B cell (primary cell): ENCODE results near the gene ACSL1. TPM values are rescaled to one million over a fixed set of nuclear protein-coding genes. Genes with fewer than 3 reads are reported as not detected.

Experiments used
- ATAC-seq: fragments of 200-7000 bp; cut with Tn5 transposase; one replicate; pipeline ENCODE4 v1.10.0; 2021; ENCODE audit warnings: low read depth, mild to moderate bottlenecking, moderate number of reproducible peaks, moderate library complexity
- CTCF ChIA-PET: fragments of 350-600 bp; sonication (Branson Sonifier 250); formaldehyde crosslinking; loops from one replicate; lab custom pipeline; 2021; ENCODE audit warnings: antibody characterized with exemption, inconsistent platforms; lab: Charles Lee
- POLR2A ChIA-PET: fragments of 350-600 bp; sonication (Branson Sonifier 250); formaldehyde crosslinking; loops from one replicate; lab custom pipeline; 2021; ENCODE audit warnings: antibody characterized with exemption; lab: Charles Lee
- DNase-seq: peaks from one replicate; pipeline ENCODE4 v3.0.0; 2013
- H2AFZ ChIP-seq: 2 replicates; pipeline ENCODE4 v1.6.1; 2012; ENCODE audit warnings: mild to moderate bottlenecking, low read depth, low read length; ENCODE audit not compliant: insufficient read depth, poor library complexity, severe bottlenecking
- H3K27ac ChIP-seq, 2 donors: 1 replicate in 1 of 2; 2 replicates in 1 of 2; pipeline ENCODE4 v1.5.1; 2012 to 2013; ENCODE audit warnings: low read length in 2 of 2, mild to moderate bottlenecking in 2 of 2, moderate library complexity in 1 of 2
- H3K27me3 ChIP-seq, 4 experiments: fragments of 200-600 bp in 1 of 4; sonication (generic) in 1 of 4; replicated peaks in 1 of 4; 1 replicate in 2 of 4; 2 replicates in 2 of 4; pipeline versions ENCODE4 v1.6.1 to v1.7.0; 2013 to 2016; ENCODE audit warnings: low read length in 3 of 4, mild to moderate bottlenecking in 2 of 4, mixed read lengths in 1 of 4, moderate library complexity in 1 of 4; ENCODE audit not compliant: insufficient read depth in 4 of 4, control insufficient read depth in 3 of 4; ENCODE audit errors: control extremely low read depth in 1 of 4
- H3K36me3 ChIP-seq, 2 experiments: replicated peaks in 1 of 2; 1 replicate in 1 of 2; 2 replicates in 1 of 2; pipeline versions ENCODE4 v1.6.1 to v1.7.1; 2013; ENCODE audit warnings: low read length in 1 of 2; ENCODE audit not compliant: insufficient read depth in 2 of 2, control insufficient read depth in 1 of 2; ENCODE audit errors: control extremely low read depth in 1 of 2, extremely low read depth in 1 of 2
- H3K4me1 ChIP-seq, 2 donors: fragments of 200-600 bp in 1 of 2; sonication (generic) in 1 of 2; 1 replicate in 1 of 2; 2 replicates in 1 of 2; pipeline versions ENCODE4 v1.5.1 to v1.6.1; 2013 to 2017; ENCODE audit warnings: low read length in 2 of 2; ENCODE audit not compliant: control insufficient read depth in 2 of 2, insufficient read depth in 2 of 2
- H3K4me2 ChIP-seq: replicated peaks from 2 replicates; pipeline ENCODE3; 2012; ENCODE audit warnings: mild to moderate bottlenecking, low read depth, low read length; ENCODE audit not compliant: poor library complexity, severe bottlenecking
- H3K4me3 ChIP-seq, 5 experiments: fragments of 200-600 bp in 1 of 5; sonication (generic) in 1 of 5; 1 replicate in 3 of 5; 2 replicates in 2 of 5; pipeline versions ENCODE4 v1.5.1 to v1.7.0; 2011 to 2016; ENCODE audit warnings: low read length in 4 of 5, mild to moderate bottlenecking in 4 of 5, low read depth in 2 of 5, control low read depth in 1 of 5, moderate library complexity in 1 of 5; ENCODE audit not compliant: insufficient read depth in 1 of 5; ENCODE audit errors: control extremely low read depth in 1 of 5, extremely low read depth in 1 of 5
- H3K79me2 ChIP-seq: fragments of 200-600 bp; sonication (generic); one replicate; pipeline ENCODE4 v1.6.0; 2016; ENCODE audit warnings: low read length; ENCODE audit not compliant: control insufficient read depth, insufficient read depth
- H3K9ac ChIP-seq: fragments of 200-600 bp; sonication (generic); 2 replicates; pipeline ENCODE4 v1.6.1; 2017; ENCODE audit warnings: mild to moderate bottlenecking, low read length, moderate library complexity
- H3K9me3 ChIP-seq, 3 donors: one replicate each; pipeline versions ENCODE4 v1.6.1 to v1.7.1; 2013; ENCODE audit warnings: low read length in 2 of 3; ENCODE audit not compliant: control insufficient read depth in 2 of 3, insufficient read depth in 1 of 3; ENCODE audit errors: control extremely low read depth in 1 of 3
- H4K20me1 ChIP-seq: 2 replicates; pipeline ENCODE4 v1.6.0; 2012; ENCODE audit warnings: mild to moderate bottlenecking, low read length; ENCODE audit not compliant: insufficient read depth, control insufficient read depth, poor library complexity, severe bottlenecking
- H3K27ac Mint-ChIP-seq: one replicate; pipeline ENCODE4 v1.8.0; 2021; ENCODE audit warnings: mixed read lengths
- H3K27me3 Mint-ChIP-seq: one replicate; pipeline ENCODE4 v1.8.0; 2021; ENCODE audit warnings: mixed read lengths
- H3K4me1 Mint-ChIP-seq: one replicate; pipeline ENCODE4 v1.8.0; 2021; ENCODE audit warnings: mixed read lengths
- H3K4me3 Mint-ChIP-seq: one replicate; pipeline ENCODE4 v1.8.0; 2021; ENCODE audit warnings: mixed read lengths
- H3K9me3 Mint-ChIP-seq: one replicate; pipeline ENCODE4 v1.8.0; 2022; ENCODE audit warnings: mixed read lengths; ENCODE audit not compliant: insufficient read depth
- CTCF ChIP-seq: fragments of 200-600 bp; IDR thresholded peaks from one replicate; pipeline ENCODE4 v1.8.0; 2022; ENCODE audit warnings: antibody characterized with exemption, mild to moderate bottlenecking
- EZH2 ChIP-seq: IDR thresholded peaks from 2 replicates; pipeline ENCODE4 v1.6.1; 2012; ENCODE audit warnings: borderline replicate concordance, low read depth, mild to moderate bottlenecking, moderate library complexity, low read length; ENCODE audit not compliant: insufficient read depth, poor library complexity, severe bottlenecking
- WGBS: methylation state at CpG from one replicate; pipeline ENCODE4 v1.1.5; 2013; ENCODE audit warnings: missing lambda C conversion rate; ENCODE audit not compliant: insufficient coverage; 5-methylcytosine and 5-hydroxymethylcytosine counted together
- intact Hi-C: fragments of 100-400 bp; cut with micrococcal nuclease; formaldehyde crosslinking; loops from one replicate; pipeline ENCODE4 v1.10.0; 2022
- polyA plus RNA-seq: library from polyadenylated mRNA; depleted of rRNA; stranded (reverse); fragments of >200 nt; gene quantifications from 2 replicates; pipeline ENCODE4 v1.2.3, GENCODE V29; 2012
- total RNA-seq, 2 donors: library from RNA; stranded (reverse); fragments of 120-200 nt in 1 of 2; gene quantifications; 1 replicate in 1 of 2; 2 replicates in 1 of 2; pipeline versions ENCODE4 v1.2.3 to v1.2.4, GENCODE V29; 2013 to 2022

The ACSL1 gene
- total and polyA plus RNA-seq, 2 donors (not counting 1 experiment from before 2014, with no cell fraction given) = 6.6 to 31.8 TPM

GRCh38 chr4:184792334-184792733 is 33.4 kb downstream of the ACSL1 start:
- Histone ChIP-seq H3K27ac (no peak overlapping the region), H3K79me2 (peaks cover 6% of the 10 kb centered on the region), H3K36me3 (peaks cover under 1 to 19% of the 10 kb centered on the region in 2 experiments), H3K9me3 (no peaks in the 10 kb centered on the region), H3K4me2 (no peak overlapping the region), H4K20me1 (no peaks in the 10 kb centered on the region), H3K4me1 (peaks cover 0 to 5% of the 10 kb centered on the region in 2 donors), H3K27me3 (no peaks in the 10 kb centered on the region), H3K4me3 (no peak overlapping the region), H3K9ac (no peak overlapping the region), H2AFZ (no peak overlapping the region)
- WGBS = 92% methylated on average over 6 of the region's 8 CpGs
- ChIA-PET CTCF (interaction anchor here (0.9 to 1.3 kb wide), 2 partner anchors 9 to 114 kb away, joined by 3 read pairs; no protein-coding TSS in a partner anchor), POLR2A (no interaction called here)
- intact Hi-C loops = no loop called here
- H3K9me3 Mint-ChIP-seq = no peaks in the 10 kb centered on the region
- no peak for ATAC-seq
- H3K27ac Mint-ChIP-seq = no peak overlapping the region
- TF ChIP-seq EZH2 (no peak), CTCF (no peak)
- DNase-seq = no peak
- H3K4me1 Mint-ChIP-seq = peaks cover 10% of the 10 kb centered on the region
- H3K4me3 Mint-ChIP-seq = no peak overlapping the region
- no peaks in the 10 kb centered on the region for H3K27me3 Mint-ChIP-seq

GRCh38 chr4:184790826-184791225 is 34.9 kb downstream of the ACSL1 start:
- no peak overlapping the region for H3K27ac Mint-ChIP-seq
- no peaks in the 10 kb centered on the region for H4K20me1 ChIP-seq
- POLR2A ChIA-PET = no interaction called here
- no peaks in the 10 kb centered on the region for H3K9me3 Mint-ChIP-seq
- H3K4me3 Mint-ChIP-seq = no peak overlapping the region
- H3K4me1 ChIP-seq = peaks cover 0 to 5% of the 10 kb centered on the region in 2 donors
- H3K27ac ChIP-seq = no peak overlapping the region
- DNase-seq = no peak
- WGBS = no CpG with 5 or more reads among the region's 3 CpGs
- H3K79me2 ChIP-seq = peaks cover 3% of the 10 kb centered on the region
- H2AFZ ChIP-seq = no peak overlapping the region
- no peak for ATAC-seq
- no peak for TF ChIP-seq CTCF
- no peak for TF ChIP-seq EZH2
- CTCF ChIA-PET = no interaction called here
- no peak overlapping the region for H3K4me3 ChIP-seq
- H3K4me1 Mint-ChIP-seq = peaks cover 10% of the 10 kb centered on the region
- H3K9me3 ChIP-seq = no peaks in the 10 kb centered on the region
- H3K27me3 Mint-ChIP-seq = no peaks in the 10 kb centered on the region
- H3K36me3 ChIP-seq = peaks cover 0 to 24% of the 10 kb centered on the region in 2 experiments
- no peak overlapping the region for H3K9ac ChIP-seq
- no peak overlapping the region for H3K4me2 ChIP-seq
- intact Hi-C loops = no loop called here
- H3K27me3 ChIP-seq = no peaks in the 10 kb centered on the region
